K562 (cell line): ENCODE data around the gene STX2. TPM values are rescaled to one million over a fixed set of nuclear protein-coding genes. Genes with fewer than 3 reads are reported as not detected.

Experiments
- CBFA2T2 ChIP-seq: fragments of 450-650 bp; conservative IDR thresholded peaks from 2 replicates; pipeline ENCODE4 v1.6.1; 2017; ENCODE audit warnings: mild to moderate bottlenecking
- CCNT2 ChIP-seq: IDR thresholded peaks from 2 replicates; pipeline ENCODE4 v1.6.1; 2011; ENCODE audit warnings: borderline replicate concordance, low read depth, mild to moderate bottlenecking, moderate library complexity, mixed read lengths, low read length; ENCODE audit not compliant: insufficient read length; ENCODE audit errors: extremely low read depth
- CTBP1 ChIP-seq: fragments of 450-650 bp; IDR thresholded peaks from 2 replicates; pipeline ENCODE4 v1.6.1; 2016; ENCODE audit warnings: borderline replicate concordance
- ETV5 ChIP-seq: sonication (generic); formaldehyde crosslinking; IDR thresholded peaks from 2 replicates; pipeline ENCODE4 v1.4.0; 2020; ENCODE audit warnings: low read depth, mild to moderate bottlenecking, missing genetic modification reagents
- L3MBTL2 ChIP-seq: fragments of 450-650 bp; IDR thresholded peaks from 2 replicates; pipeline ENCODE4 v1.6.1; 2016; ENCODE audit warnings: mild to moderate bottlenecking, moderate library complexity
- MAFG ChIP-seq: fragments of 450-650 bp; conservative IDR thresholded peaks from 2 replicates; pipeline ENCODE4 v1.6.1; 2016; ENCODE audit warnings: missing genetic modification characterization, missing compliant biosample characterization
- MAFK ChIP-seq: IDR thresholded peaks from 2 replicates; pipeline ENCODE4 v1.6.1; 2011; ENCODE audit warnings: low read length, improper control_type of control experiment
- MCM2 ChIP-seq: fragments of 450-650 bp; IDR thresholded peaks from 2 replicates; pipeline ENCODE4 v1.6.1; 2017; ENCODE audit warnings: low read depth, mild to moderate bottlenecking
- NR4A1 ChIP-seq, 2 experiments: fragments of 250-450 bp in 1 of 2; fragments of 450-650 bp in 1 of 2; sonication (Bioruptor Pico) in 1 of 2; IDR thresholded peaks; 2 replicates each; pipeline versions ENCODE4 v1.4.0 to v1.6.1; 2016 to 2020; ENCODE audit warnings: mild to moderate bottlenecking in 2 of 2, missing compliant biosample characterization in 1 of 2, missing genetic modification characterization in 1 of 2, moderate library complexity in 1 of 2
- NRF1 ChIP-seq, 2 experiments: fragments of 450-650 bp; IDR thresholded peaks in 1 of 2; conservative IDR thresholded peaks in 1 of 2; 2 replicates each; pipeline ENCODE4 v1.6.1; 2014; ENCODE audit warnings: mild to moderate bottlenecking in 2 of 2
- RBM17 ChIP-seq: fragments of 200-400 bp; formaldehyde crosslinking; IDR thresholded peaks from 2 replicates; pipeline ENCODE4 v1.6.1; 2017; ENCODE audit warnings: low read depth, mild to moderate bottlenecking, low read length, borderline replicate concordance
- RFX1 ChIP-seq: fragments of 450-650 bp; IDR thresholded peaks from 2 replicates; pipeline ENCODE4 v1.6.1; 2016; ENCODE audit warnings: mild to moderate bottlenecking, moderate library complexity
- SAP30 ChIP-seq: fragments of 200-600 bp; sonication (generic); IDR thresholded peaks from 2 replicates; pipeline ENCODE4 v1.6.1; 2012; ENCODE audit warnings: borderline replicate concordance, low read depth, mild to moderate bottlenecking, moderate library complexity, low read length, control low read depth, inconsistent platforms; ENCODE audit not compliant: insufficient read depth, poor library complexity, severe bottlenecking
- TFAM ChIP-seq: fragments of 250-450 bp; sonication (Bioruptor Pico); conservative IDR thresholded peaks from 2 replicates; pipeline ENCODE4 v1.5.0; 2021; ENCODE audit warnings: mild to moderate bottlenecking, moderate library complexity
- ZNF184 ChIP-seq: sonication (generic); formaldehyde crosslinking; IDR thresholded peaks from 2 replicates; pipeline ENCODE4 v1.5.0; 2020; ENCODE audit warnings: missing genetic modification reagents
- ZNF282 ChIP-seq: sonication (generic); formaldehyde crosslinking; IDR thresholded peaks from 2 replicates; pipeline ENCODE4 v1.8.1; 2023; ENCODE audit warnings: missing genetic modification reagents
- ZNF3 ChIP-seq: fragments of 250-450 bp; sonication (Bioruptor Pico); IDR thresholded peaks from 2 replicates; pipeline ENCODE4 v1.5.0; 2021; ENCODE audit warnings: mild to moderate bottlenecking, moderate library complexity
- ZNF75A ChIP-seq: fragments of 450-650 bp; formaldehyde crosslinking; IDR thresholded peaks from 2 replicates; pipeline ENCODE4 v1.4.0; 2020; ENCODE audit warnings: mild to moderate bottlenecking
- ZNF76 ChIP-seq: fragments of 250-450 bp; sonication (Bioruptor Pico); IDR thresholded peaks from 2 replicates; pipeline ENCODE4 v1.4.0; 2020; ENCODE audit warnings: mild to moderate bottlenecking, moderate library complexity, borderline replicate concordance
- polyA plus RNA-seq, 8 experiments: library from polyadenylated mRNA; depleted of rRNA in 4 of 8; stranded (reverse) in 5 of 8; unstranded in 3 of 8; fragments of >200 nt; fragmentation: Nextera tagmentation in 2 of 8; fragmentation: Illumina TruSeq in 1 of 8; extraction: Ambion mirVana in 2 of 8; extraction: Trizol in 1 of 8; gene quantifications; 2 replicates each; pipeline versions ENCODE4 v1.2.1 to v1.2.3, GENCODE V29; 2011 to 2014; ENCODE audit warnings: inconsistent platforms in 1 of 8, missing spikeins in 1 of 8
- total RNA-seq, 7 experiments: library from RNA; depleted of rRNA in 6 of 7; stranded (reverse); fragments of >200 nt in 6 of 7; fragmentation: Illumina TruSeq in 2 of 7; extraction: Trizol in 2 of 7; gene quantifications; 2 replicates each; pipeline versions ENCODE4 v1.2.1 to v1.2.3, GENCODE V29; 2011 to 2021; ENCODE audit warnings: low replicate concordance in 1 of 7
- TF ChIP-seq, protein P1 (sequence below), 2 experiments: fragments of 450-650 bp; conservative IDR thresholded peaks; 2 replicates each; pipeline ENCODE4 v1.6.1; 2017; ENCODE audit warnings: mild to moderate bottlenecking in 2 of 2, moderate library complexity in 2 of 2
- TF ChIP-seq, protein P2 (sequence below), 2 experiments: fragments of 450-650 bp in 1 of 2; IDR thresholded peaks; 2 replicates each; pipeline ENCODE4 v1.6.1; 2011 to 2017; ENCODE audit warnings: low read depth in 2 of 2, antibody characterized with exemption in 1 of 2, borderline replicate concordance in 1 of 2, low read length in 1 of 2, mild to moderate bottlenecking in 1 of 2, mixed read lengths in 1 of 2; ENCODE audit not compliant: control insufficient read depth in 1 of 2

STX2 gene
- total and polyA plus RNA-seq, 9 of the 15 experiments (the other 6 are each of a cell fraction or from before 2014, with no cell fraction given): 22.2 to 54.6 (median 30.8) TPM

DNA sequence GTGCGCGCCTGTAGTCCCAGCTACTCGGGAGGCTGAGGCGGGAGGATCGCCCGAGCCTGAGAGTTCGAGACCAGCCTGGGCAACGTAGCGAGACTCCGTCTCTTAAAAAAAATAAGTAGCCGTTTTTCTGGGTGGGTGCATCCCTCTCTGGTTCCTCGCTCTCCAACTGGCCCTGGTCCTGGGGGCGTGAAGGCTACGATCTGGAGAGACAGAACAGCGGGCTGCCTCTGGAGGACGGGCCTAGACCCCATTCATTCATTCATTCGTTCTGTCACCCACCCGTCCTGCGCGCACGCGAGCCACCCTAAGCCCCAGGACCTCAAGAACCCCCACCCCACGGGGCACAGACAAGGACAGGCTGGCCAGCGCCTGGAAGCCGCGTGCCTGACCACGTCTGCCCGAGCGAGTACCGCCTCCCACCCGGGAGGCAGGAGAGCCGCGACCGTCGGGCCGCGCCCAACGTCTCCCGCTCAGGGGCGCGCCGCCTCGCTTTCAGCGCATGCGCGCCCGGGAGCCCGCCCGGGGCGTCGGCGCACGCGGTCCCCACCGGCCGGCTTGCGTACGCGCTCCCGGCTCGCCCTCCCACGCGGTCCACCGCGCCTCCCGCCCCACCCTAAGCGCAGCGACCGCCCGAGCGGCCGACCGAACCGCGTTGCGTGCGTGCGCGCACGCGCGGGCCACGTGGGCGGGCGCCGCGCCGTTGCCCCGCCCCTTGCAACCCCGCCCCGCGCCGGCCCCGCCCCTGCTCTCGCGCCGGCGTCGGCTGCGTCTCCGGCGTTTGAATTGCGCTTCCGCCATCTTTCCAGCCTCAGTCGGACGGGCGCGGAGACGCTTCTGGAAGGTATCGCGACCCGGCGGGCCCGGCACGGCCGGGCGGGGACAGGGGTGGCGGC is 32.5 kb upstream of the STX2 start, which contains the start of gene RAN (continued):
- TF ChIP-seq, protein P1, sequence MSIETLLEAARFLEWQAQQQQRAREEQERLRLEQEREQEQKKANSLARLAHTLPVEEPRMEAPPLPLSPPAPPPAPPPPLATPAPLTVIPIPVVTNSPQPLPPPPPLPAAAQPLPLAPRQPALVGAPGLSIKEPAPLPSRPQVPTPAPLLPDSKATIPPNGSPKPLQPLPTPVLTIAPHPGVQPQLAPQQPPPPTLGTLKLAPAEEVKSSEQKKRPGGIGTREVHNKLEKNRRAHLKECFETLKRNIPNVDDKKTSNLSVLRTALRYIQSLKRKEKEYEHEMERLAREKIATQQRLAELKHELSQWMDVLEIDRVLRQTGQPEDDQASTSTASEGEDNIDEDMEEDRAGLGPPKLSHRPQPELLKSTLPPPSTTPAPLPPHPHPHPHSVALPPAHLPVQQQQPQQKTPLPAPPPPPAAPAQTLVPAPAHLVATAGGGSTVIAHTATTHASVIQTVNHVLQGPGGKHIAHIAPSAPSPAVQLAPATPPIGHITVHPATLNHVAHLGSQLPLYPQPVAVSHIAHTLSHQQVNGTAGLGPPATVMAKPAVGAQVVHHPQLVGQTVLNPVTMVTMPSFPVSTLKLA (conservative IDR thresholded peaks at IDR 0.05): peak; percentile 61 to 72
- TF ChIP-seq ZNF76 (CRISPR knock-in tag) (no peak), NRF1 (conservative IDR thresholded peaks at IDR 0.05 in 1 of 2, IDR thresholded peaks at IDR 0.05 in 1 of 2) (peak; percentile 90 to 92), ZNF282 (CRISPR knock-in tag) (peak; percentile 50; the same call in 1 of the 2 replicates), TFAM (no peak), MAFG (tag) (no peak), ZNF75A (CRISPR knock-in tag) (no peak), L3MBTL2 (peak; percentile 97), RFX1 (no peak), MAFK (no peak), MCM2 (no peak), ETV5 (CRISPR knock-in tag) (no peak), CCNT2 (peak; percentile 87), ZNF184 (no peak), CTBP1 (peak; percentile 92), CBFA2T2 (no peak), RBM17 (no peak), NR4A1 (CRISPR knock-in tag; IDR thresholded peaks at IDR 0.05) (0 out of 2 replicates have a peak, but pooled peaks have one; percentile 76), NR4A1 (tag; IDR thresholded peaks at IDR 0.05) (no peak; the same call in none of the 2 replicates), SAP30 (peak; percentile 83), ZNF3 (CRISPR knock-in tag) (no peak)
- TF ChIP-seq, protein P2, sequence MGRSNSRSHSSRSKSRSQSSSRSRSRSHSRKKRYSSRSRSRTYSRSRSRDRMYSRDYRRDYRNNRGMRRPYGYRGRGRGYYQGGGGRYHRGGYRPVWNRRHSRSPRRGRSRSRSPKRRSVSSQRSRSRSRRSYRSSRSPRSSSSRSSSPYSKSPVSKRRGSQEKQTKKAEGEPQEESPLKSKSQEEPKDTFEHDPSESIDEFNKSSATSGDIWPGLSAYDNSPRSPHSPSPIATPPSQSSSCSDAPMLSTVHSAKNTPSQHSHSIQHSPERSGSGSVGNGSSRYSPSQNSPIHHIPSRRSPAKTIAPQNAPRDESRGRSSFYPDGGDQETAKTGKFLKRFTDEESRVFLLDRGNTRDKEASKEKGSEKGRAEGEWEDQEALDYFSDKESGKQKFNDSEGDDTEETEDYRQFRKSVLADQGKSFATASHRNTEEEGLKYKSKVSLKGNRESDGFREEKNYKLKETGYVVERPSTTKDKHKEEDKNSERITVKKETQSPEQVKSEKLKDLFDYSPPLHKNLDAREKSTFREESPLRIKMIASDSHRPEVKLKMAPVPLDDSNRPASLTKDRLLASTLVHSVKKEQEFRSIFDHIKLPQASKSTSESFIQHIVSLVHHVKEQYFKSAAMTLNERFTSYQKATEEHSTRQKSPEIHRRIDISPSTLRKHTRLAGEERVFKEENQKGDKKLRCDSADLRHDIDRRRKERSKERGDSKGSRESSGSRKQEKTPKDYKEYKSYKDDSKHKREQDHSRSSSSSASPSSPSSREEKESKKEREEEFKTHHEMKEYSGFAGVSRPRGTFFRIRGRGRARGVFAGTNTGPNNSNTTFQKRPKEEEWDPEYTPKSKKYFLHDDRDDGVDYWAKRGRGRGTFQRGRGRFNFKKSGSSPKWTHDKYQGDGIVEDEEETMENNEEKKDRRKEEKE (IDR thresholded peaks at IDR 0.05; ENCODE audit: borderline replicate concordance in 1 of 2, control insufficient read depth in 1 of 2, low read depth in 2 of 2, low read length in 1 of 2): no peak
